Testis (tissue), 3 donors: ENCODE results near the gene KRTAP12-4. TPM values are rescaled to one million over a fixed set of nuclear protein-coding genes. Genes with fewer than 3 reads are reported as not detected.

Experiments
- DNase-seq: peaks from one replicate; pipeline ENCODE4 v3.0.0-alpha.2; 2019
- H3K27ac ChIP-seq, 2 donors: fragments of 200-600 bp; sonication (generic); one replicate each; pipeline ENCODE4 v1.5.1; 2019
- H3K27me3 ChIP-seq: fragments of 200-600 bp; sonication (generic); one replicate; pipeline ENCODE4 v1.5.1; 2019
- H3K36me3 ChIP-seq: fragments of 200-600 bp; sonication (generic); one replicate; pipeline ENCODE4 v1.5.1; 2017; ENCODE audit warnings: low read depth; ENCODE audit errors: missing control alignments
- H3K4me1 ChIP-seq: fragments of 200-600 bp; sonication (generic); one replicate; pipeline ENCODE4 v1.5.1; 2019
- H3K4me3 ChIP-seq, 2 donors: fragments of 200-600 bp; sonication (generic); one replicate each; pipeline ENCODE4 v1.5.1; 2017 to 2019
- H3K9me3 ChIP-seq: fragments of 200-600 bp; sonication (generic); one replicate; pipeline ENCODE4 v1.5.1; 2017
- CTCF ChIP-seq, 3 experiments: fragments of 450-650 bp in 2 of 3; fragments of 200-600 bp in 1 of 3; sonication (generic) in 1 of 3; IDR thresholded peaks; one replicate each; pipeline ENCODE4 v1.5.1; 2016 to 2019; ENCODE audit warnings: antibody characterized with exemption in 3 of 3, mild to moderate bottlenecking in 2 of 3, moderate library complexity in 1 of 3
- POLR2A ChIP-seq: fragments of 450-650 bp; IDR thresholded peaks from one replicate; pipeline ENCODE4 v1.6.1; 2017; ENCODE audit warnings: antibody characterized with exemption, mild to moderate bottlenecking, moderate library complexity
- WGBS, 2 donors: methylation state at CpG; one replicate each; pipeline ENCODE4 v1.1.5; 2018; 5-methylcytosine and 5-hydroxymethylcytosine counted together
- intact Hi-C: fragments of 100-400 bp; cut with DNase I; formaldehyde crosslinking; loops from one replicate; pipeline ENCODE4 v1.15.1; 2023; ENCODE audit warnings: low total_unique reads
- polyA plus RNA-seq: library from polyadenylated mRNA; stranded (reverse); fragments of 350-450 nt; fragmentation: Illumina TruSeq; extraction: RNeasy Lipid Tissue Mini Kit (QIAGEN cat#74804); gene quantifications from one replicate; pipeline ENCODE4 v1.2.3, GENCODE V29; 2014; ENCODE audit warnings: low read depth, low replicate concordance; ENCODE audit not compliant: insufficient read depth
- total RNA-seq, 2 donors: library from RNA; depleted of rRNA; stranded (reverse); fragments of >200 nt; gene quantifications; one replicate each; pipeline ENCODE4 v1.2.3, GENCODE V29; 2016

The KRTAP12-4 gene
- total and polyA plus RNA-seq, 3 donors from 2014 or later, result not detected

GRCh38 chr21:44614161-44614631 lies 40.3 kb downstream of the KRTAP12-4 start:
- no peaks in the 10 kb centered on the region for H3K36me3 ChIP-seq
- no peak for DNase-seq
- H3K4me1 ChIP-seq, result no peaks in the 10 kb centered on the region
- 77 to 80% methylated on average over 8 to 20 of the region's 20 CpGs for WGBS, 2 donors
- H3K9me3 ChIP-seq, result no peaks in the 10 kb centered on the region
- no peak overlapping the region for H3K4me3 ChIP-seq
- H3K27me3 ChIP-seq, result no peaks in the 10 kb centered on the region
- no peak overlapping the region for H3K27ac ChIP-seq
- intact Hi-C loops, result no loop called here
- TF ChIP-seq CTCF (IDR thresholded peaks at IDR 0.05) (no peak), POLR2A (no peak)

GRCh38 chr21:44613386-44614155 lies 40.9 kb downstream of the KRTAP12-4 start:
- Histone ChIP-seq H3K36me3 (no peaks in the 10 kb centered on the region), H3K27ac (no peak overlapping the region), H3K4me1 (no peaks in the 10 kb centered on the region), H3K4me3 (no peak overlapping the region), H3K27me3 (no peaks in the 10 kb centered on the region), H3K9me3 (no peaks in the 10 kb centered on the region)
- no peak for DNase-seq
- TF ChIP-seq CTCF (IDR thresholded peaks at IDR 0.05) (no peak), POLR2A (no peak)
- 82 to 87% methylated on average over 24 to 26 of the region's 26 CpGs for WGBS, 2 donors
- intact Hi-C loops, result no loop called here

- intact Hi-C loops, result no loop called here
- no peak for DNase-seq
- Histone ChIP-seq H3K9me3 (no peaks in the 10 kb centered on the region), H3K4me3 (no peak overlapping the region), H3K27ac (no peak overlapping the region), H3K4me1 (no peaks in the 10 kb centered on the region), H3K27me3 (no peaks in the 10 kb centered on the region), H3K36me3 (no peaks in the 10 kb centered on the region)
- 79 to 86% methylated on average over 13 of the region's 13 CpGs for WGBS, 2 donors
- TF ChIP-seq CTCF (IDR thresholded peaks at IDR 0.05), result no peak
Observed at GRCh38 chr21:44612669-44613229, 41.7 kb downstream of the KRTAP12-4 start.

- H3K4me1 ChIP-seq, result no peaks in the 10 kb centered on the region
- H3K9me3 ChIP-seq, result no peaks in the 10 kb centered on the region
- H3K4me3 ChIP-seq, result no peak within 1 kb of the TSS
- DNase-seq, result no peak
- no peaks in the 10 kb centered on the region for H3K36me3 ChIP-seq
- WGBS, 2 donors, result 85% methylated on average over 8 of the region's 8 CpGs; no CpG with 5 or more reads in 1 of the 2 donors
- intact Hi-C loops, result no loop called here
- TF ChIP-seq CTCF (IDR thresholded peaks at IDR 0.05) (no peak), POLR2A (no peak)
- H3K27ac ChIP-seq, result no peak within 1 kb of the TSS
- no peaks in the 10 kb centered on the region for H3K27me3 ChIP-seq
Observed at GRCh38 chr21:44612029-44612486, 42.4 kb downstream of the KRTAP12-4 start, which contains the start of gene KRTAP10-8. TSS of gene KRTAP10-8 (plus strand) at chr21:44612079. CDS start at chr21:44612101, 22 bp downstream.
